ENCODE results near the gene ENTHD1. TPM values are rescaled to one million over a fixed set of nuclear protein-coding genes. Genes with fewer than 3 reads are reported as not detected.

Gene ENTHD1
- total RNA-seq, 4 donors from 2014 or later: not detected

- intact Hi-C loops (cut with DNase I): no loop called here
- DNase-seq (ENCODE audit: extremely low spot score): no peak
- H3K27ac ChIP-seq (replicated peaks in 1 of 4): no peak overlapping the region
- no peaks in the 10 kb centered on the region for H3K4me1 ChIP-seq
- peaks cover 0 to 14% (median 2%) of the 10 kb centered on the region in 4 donors for H3K9me3 ChIP-seq
- H3K27me3 ChIP-seq: peaks cover 0 to 45% (median 2%) of the 10 kb centered on the region in 4 donors
- no peak overlapping the region for H3K4me3 ChIP-seq
- H3K36me3 ChIP-seq: no peaks in the 10 kb centered on the region
- TF ChIP-seq POLR2AphosphoS5 (IDR thresholded peaks at IDR 0.05) (no peak), POLR2A (IDR thresholded peaks at IDR 0.05; ENCODE audit: low read depth) (no peak), CTCF (IDR thresholded peaks at IDR 0.05) (no peak), EP300 (IDR thresholded peaks at IDR 0.05) (no peak)
Observed at GRCh38 chr22:39773503-39773902, 120.1 kb downstream of the ENTHD1 start.

GRCh38 chr22:39771486-39771885 lies 122.1 kb downstream of the ENTHD1 start:
- Histone ChIP-seq H3K27me3 (peaks cover 0 to 43% (median 0%) of the 10 kb centered on the region in 4 donors), H3K27ac (replicated peaks in 1 of 4) (no peak overlapping the region), H3K36me3 (no peaks in the 10 kb centered on the region), H3K9me3 (peaks cover 0 to 14% (median 2%) of the 10 kb centered on the region in 4 donors), H3K4me1 (no peaks in the 10 kb centered on the region), H3K4me3 (no peak overlapping the region)
- 98% methylated on average over 2 of the region's 2 CpGs for WGBS
- TF ChIP-seq POLR2A (IDR thresholded peaks at IDR 0.05; ENCODE audit: low read depth) (no peak), CTCF (IDR thresholded peaks at IDR 0.05) (no peak), EP300 (IDR thresholded peaks at IDR 0.05) (no peak), POLR2AphosphoS5 (IDR thresholded peaks at IDR 0.05) (no peak)
- intact Hi-C loops (cut with DNase I): no loop called here
- no peak for DNase-seq (ENCODE audit: extremely low spot score)

- Histone ChIP-seq H3K4me3 (no peak overlapping the region), H3K4me1 (no peaks in the 10 kb centered on the region), H3K36me3 (no peaks in the 10 kb centered on the region), H3K9me3 (peaks cover 0 to 9% (median 0%) of the 10 kb centered on the region in 4 donors), H3K27me3 (peaks cover 0 to 17% (median 0%) of the 10 kb centered on the region in 4 donors), H3K27ac (replicated peaks in 1 of 4) (no peak overlapping the region)
- intact Hi-C loops (cut with DNase I): no loop called here
- DNase-seq (ENCODE audit: extremely low spot score): no peak
- TF ChIP-seq CTCF (IDR thresholded peaks at IDR 0.05): no peak
- WGBS: 76% methylated on average over 2 of the region's 2 CpGs
Observed at GRCh38 chr22:39765661-39766060, 127.9 kb downstream of the ENTHD1 start.

GRCh38 chr22:39765046-39765445 lies 128.5 kb downstream of the ENTHD1 start:
- peaks cover 0 to 11% (median 0%) of the 10 kb centered on the region in 4 donors for H3K27me3 ChIP-seq
- H3K4me1 ChIP-seq: no peaks in the 10 kb centered on the region
- no peak overlapping the region for H3K27ac ChIP-seq (replicated peaks in 1 of 4)

More at GRCh38 chr22:39765046-39765445, 128.5 kb downstream of the ENTHD1 start:
- TF ChIP-seq EP300 (IDR thresholded peaks at IDR 0.05): no peak
- TF ChIP-seq POLR2A (IDR thresholded peaks at IDR 0.05; ENCODE audit: low read depth): no peak
- no peak for TF ChIP-seq CTCF (IDR thresholded peaks at IDR 0.05)
- no peak for TF ChIP-seq POLR2AphosphoS5 (IDR thresholded peaks at IDR 0.05)
- intact Hi-C loops (cut with DNase I): no loop called here
- Histone ChIP-seq H3K4me3 (no peak overlapping the region), H3K36me3 (no peaks in the 10 kb centered on the region), H3K9me3 (peaks cover 0 to 9% (median 0%) of the 10 kb centered on the region in 4 donors)
- no peak for DNase-seq (ENCODE audit: extremely low spot score)
- WGBS: 62% methylated on average over 3 of the region's 3 CpGs

Data from esophagus muscularis mucosa (tissue), 4 donors.